ENCODE data around the gene AXIN1.
A peak's percentile ranks its signal among the peaks of the same experiment; 100 is the strongest.

Gene AXIN1

GRCh38 chr16:240559-240958 lies 112.0 kb downstream of the AXIN1 start:
- no peak overlapping the region for H3K4me3 ChIP-seq (ENCODE audit: control insufficient read depth, low read depth, low read length)
- TF ChIP-seq, protein P1, sequence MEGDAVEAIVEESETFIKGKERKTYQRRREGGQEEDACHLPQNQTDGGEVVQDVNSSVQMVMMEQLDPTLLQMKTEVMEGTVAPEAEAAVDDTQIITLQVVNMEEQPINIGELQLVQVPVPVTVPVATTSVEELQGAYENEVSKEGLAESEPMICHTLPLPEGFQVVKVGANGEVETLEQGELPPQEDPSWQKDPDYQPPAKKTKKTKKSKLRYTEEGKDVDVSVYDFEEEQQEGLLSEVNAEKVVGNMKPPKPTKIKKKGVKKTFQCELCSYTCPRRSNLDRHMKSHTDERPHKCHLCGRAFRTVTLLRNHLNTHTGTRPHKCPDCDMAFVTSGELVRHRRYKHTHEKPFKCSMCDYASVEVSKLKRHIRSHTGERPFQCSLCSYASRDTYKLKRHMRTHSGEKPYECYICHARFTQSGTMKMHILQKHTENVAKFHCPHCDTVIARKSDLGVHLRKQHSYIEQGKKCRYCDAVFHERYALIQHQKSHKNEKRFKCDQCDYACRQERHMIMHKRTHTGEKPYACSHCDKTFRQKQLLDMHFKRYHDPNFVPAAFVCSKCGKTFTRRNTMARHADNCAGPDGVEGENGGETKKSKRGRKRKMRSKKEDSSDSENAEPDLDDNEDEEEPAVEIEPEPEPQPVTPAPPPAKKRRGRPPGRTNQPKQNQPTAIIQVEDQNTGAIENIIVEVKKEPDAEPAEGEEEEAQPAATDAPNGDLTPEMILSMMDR (conservative IDR thresholded peaks at IDR 0.05; ENCODE audit: control insufficient read depth, insufficient read depth, low read depth, low read length): no peak
- DNase-seq (ENCODE audit: low read depth): no peak

DNA sequence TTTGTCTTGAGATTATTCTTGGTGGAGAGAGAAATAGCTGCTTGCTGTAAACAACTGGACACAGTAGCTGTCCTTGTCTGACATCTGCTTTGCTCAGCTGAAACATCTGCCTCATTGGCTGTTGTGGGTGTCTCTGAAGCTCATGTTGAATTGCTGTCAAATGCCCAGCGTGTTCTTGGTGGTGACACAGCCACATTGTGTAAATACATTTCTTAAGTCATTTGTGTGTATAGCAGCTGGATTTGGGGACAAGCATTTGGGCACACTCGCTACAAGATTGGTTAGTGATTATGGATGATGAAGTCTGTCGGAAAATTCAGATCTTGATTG lies 112.6 kb downstream of the AXIN1 start:
- no peak overlapping the region for H3K4me3 ChIP-seq (ENCODE audit: control insufficient read depth, low read depth, low read length)
- TF ChIP-seq, protein P1 (conservative IDR thresholded peaks at IDR 0.05; ENCODE audit: control insufficient read depth, insufficient read depth, low read depth, low read length): no peak
- peak; percentile 39 for DNase-seq (ENCODE audit: low read depth)

Data from fibroblast of mammary gland (primary cell).